Medulla oblongata (tissue), 1 donor: ENCODE data around the gene PFN4.
"Not testable (repeated sequence)": the region's sequence is repeated elsewhere in the genome, so short reads cannot be mapped to it uniquely, and the experiment has no call there.

ENCODE experiments used
- DNase-seq: peaks from one replicate; pipeline ENCODE4 v3.0.0-alpha.2; 2015; ENCODE audit errors: extremely low spot score

PFN4 gene, protein sequence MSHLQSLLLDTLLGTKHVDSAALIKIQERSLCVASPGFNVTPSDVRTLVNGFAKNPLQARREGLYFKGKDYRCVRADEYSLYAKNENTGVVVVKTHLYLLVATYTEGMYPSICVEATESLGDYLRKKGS

DNA sequence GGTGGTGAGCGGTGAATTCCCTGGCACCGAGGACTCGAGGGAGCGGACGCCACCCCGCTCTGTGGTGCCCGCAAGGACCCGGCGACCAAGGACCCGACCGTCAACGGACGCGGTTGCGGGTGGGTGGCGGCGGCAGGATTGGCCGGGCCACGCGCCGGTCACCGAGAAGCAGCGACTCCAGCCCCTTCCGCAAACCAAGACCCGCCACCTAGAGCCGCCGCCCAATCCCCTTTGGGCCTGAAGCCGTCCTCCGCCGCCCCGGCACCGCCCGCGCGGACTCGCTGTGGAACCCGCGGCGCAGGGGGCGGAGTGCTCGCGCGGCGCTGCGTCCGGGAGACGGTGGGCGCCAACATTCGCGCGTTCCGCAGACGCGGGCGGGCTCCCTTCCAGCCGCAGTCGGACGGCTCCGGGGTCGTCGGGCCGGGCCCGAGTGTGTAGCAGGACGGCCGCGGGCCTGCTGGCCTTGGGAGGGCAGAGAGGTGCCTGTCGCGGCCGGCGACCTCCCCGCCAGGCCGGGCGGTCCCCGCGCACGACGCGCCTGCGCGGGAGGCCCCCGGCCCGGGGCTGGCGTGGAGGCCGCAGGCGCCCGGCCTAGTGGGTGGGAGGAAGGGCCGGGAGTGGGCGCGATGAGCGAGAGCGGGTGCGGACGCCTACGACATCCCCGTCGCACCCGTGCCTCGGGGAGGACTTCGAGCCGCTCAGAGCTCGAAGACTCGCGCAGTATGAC is at the start of gene PFN4, which contains the start of gene FAM228B:
PFN4 (minus strand) TSS at position 140 of the 727 bp plus-strand sequence. CDS start 799 bp downstream, outside the sequence.
FAM228B (plus strand) TSS at position 275 of the 727 bp plus-strand sequence. CDS start 893 bp downstream, outside the sequence.
- DNase-seq: peak; percentile 87

DNA sequence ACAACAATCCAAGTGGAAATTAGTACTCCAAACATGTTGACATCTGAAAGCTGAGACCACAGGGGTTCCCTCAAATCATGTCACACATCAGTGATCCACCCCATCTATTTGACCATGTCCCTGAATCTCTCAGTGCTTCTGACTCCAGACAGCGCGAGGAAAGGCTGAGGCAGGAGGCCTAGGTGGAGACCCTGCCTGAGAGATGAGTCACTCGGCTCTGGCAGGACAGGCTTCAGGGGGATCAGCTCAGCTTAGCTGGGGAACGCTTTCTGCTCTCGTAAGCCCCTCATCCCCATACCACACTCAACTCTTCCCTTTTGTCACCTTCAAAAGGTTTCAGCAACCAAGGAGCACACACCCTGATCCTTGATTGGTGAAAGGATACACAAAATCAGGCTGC is 45.9 kb upstream of the PFN4 start:
- no peak for DNase-seq

DNA sequence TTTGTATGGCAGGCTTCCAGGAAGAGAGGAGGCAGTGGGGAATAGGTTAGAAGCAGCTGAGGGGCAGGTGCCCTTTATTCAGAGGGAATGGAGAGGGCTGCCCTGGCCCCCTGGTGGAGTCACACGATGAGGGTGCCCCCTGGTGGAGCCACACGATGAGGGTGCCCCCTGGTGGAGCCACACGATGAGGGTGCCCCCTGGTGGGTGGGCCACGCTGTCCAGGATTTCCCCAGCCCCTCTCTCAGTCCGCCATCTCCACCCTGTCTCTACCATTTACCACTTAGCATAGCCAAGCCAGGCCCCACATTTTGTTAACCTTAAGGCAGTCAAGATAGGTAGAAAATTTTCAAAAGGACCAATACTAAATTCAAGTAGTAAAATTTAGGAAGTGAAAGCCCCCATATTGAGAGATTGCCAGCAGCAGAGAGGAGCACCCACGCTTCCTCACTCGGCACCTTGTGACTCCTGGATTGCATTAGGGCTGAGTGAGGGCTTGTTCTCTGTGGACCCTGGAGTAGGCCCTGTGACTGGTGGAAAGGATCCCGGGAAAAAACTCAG is 41.4 kb upstream of the PFN4 start:
- peak; percentile 69 for DNase-seq

DNA sequence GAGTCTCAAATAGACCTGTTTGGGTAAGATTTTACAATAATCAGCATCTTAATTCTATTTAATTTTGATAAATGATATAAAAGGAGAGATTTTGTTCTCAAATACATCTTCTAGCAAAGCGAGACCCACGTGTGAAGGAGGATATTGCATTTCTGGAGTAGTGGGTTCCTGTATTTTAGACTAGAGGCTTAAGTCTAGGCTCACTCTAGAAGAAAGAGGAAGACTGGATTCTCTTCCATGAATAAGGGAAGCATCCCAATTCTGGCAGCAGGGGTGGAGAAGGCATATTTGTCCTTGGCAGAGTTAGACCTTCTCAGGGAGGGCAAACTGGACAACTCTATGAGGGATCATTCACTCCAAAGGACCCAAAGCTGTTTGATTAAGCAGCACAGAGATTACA is 40.5 kb upstream of the PFN4 start:
- DNase-seq: no peak

DNA sequence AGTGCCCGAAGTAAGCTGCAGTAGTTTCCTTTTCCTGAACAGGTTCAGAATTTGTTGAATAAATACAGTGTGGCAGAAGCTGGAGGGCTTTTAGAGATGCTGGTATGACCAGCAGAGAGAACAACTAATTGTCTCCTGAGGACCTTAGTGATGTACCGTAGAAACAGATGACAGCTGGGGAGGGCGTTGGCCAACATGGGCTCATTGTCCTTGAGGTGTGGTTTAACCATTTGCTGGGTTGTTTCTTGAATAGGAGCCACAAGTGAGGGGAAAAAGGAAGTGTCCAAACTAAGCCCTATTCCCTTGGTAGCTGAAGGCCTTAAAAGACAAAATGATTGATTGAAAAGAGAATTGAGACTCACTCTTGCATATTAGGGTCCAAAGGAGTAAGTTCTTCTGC is 40.1 kb upstream of the PFN4 start:
- DNase-seq: no peak

DNA sequence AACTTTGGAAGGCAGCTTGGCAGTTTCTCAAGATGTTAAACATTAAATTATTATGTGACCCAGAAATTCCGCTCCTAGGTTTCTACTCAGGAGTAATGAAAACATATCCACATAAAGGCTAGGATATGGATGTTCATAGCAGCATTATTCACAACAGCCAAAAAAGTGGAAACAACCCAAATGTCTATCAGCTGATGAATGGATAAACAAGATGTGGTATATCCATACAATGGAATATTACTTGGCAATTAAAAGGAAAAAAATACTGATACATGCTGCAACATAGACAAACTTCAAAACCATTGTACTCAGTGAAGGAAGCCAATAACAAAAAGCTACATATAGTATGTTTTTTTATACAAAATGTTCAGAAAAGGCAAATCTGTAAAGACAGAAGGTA is 39.4 kb upstream of the PFN4 start:
- DNase-seq: no peak

DNA sequence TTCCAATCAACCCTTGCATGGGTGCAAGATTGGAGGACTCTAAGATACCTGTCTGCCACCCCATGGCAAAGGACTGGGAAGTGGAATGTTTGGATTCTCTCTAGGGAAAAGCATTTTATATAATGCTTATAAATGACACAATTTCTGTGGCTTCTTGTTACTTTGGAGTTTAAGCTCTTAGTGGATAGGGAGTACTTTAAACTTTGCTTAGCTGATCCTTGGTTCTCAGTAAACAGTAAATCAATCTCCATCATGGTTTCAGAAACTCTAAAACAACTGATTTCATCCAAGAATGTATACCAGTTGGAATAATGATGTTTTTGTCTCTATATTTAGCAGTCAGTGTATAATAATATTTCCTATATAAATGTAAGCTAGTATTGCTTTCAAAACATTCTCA is 37.6 kb upstream of the PFN4 start:
- no peak for DNase-seq

DNA sequence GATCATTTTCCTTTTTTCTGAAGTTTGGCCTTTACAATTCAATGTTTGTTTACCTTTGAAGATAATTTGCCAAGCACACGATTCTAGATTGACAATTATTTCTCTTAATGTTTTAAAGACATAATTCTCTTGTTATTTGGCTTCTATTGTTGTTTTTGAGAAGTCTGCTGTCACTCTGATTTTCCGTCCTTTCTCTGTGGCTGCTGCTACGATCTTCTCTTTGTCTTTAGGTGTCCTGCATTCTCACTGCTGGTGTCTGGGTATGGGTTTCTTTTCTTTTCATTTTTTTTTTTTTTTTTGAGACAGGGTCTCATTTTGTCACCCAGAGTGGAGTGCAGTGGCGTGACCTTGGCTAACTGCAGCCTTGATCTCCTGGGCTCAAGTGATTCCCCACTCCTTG is 36.6 kb upstream of the PFN4 start:
- DNase-seq: no peak

DNA sequence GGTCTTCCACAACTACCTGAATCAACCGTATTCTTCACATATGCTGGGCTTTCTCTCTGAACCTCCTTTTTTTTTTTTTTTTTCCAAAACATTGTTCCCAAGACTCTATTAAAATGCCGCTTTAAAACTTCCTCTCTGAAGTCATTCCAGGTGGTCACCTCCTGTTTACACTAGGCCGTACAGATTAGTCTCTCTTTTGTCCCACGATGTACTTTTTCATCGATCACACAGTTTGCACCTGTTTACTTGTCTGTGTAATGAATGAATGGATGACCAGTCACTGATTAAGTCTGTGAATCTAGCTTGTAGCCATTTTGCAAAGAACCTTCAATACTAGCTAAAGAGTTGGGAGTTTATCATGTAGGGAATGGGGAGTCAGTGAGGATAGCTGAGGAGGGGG is 35.0 kb upstream of the PFN4 start:
- no peak for DNase-seq

DNA sequence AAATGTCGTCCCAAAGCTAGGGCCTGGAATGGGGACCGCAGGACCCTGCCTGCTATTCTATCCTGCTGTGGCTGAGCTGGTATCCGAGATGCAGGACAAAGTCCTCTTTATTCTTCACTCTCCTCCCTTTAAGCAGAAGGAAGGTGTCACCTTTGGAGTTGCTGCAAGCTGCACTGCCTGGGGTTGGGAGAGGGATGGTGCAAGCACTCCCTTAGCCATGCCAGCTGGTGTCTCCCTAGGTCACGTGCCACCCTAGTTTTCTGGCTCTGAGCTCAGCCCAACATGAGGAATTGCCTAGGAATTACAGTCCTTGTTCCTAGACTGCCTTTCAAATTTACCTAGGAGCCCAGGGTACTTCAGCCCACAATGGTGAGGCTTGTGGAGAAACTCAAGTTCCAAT is 30.3 kb upstream of the PFN4 start:
- peak; percentile 13 for DNase-seq

DNA sequence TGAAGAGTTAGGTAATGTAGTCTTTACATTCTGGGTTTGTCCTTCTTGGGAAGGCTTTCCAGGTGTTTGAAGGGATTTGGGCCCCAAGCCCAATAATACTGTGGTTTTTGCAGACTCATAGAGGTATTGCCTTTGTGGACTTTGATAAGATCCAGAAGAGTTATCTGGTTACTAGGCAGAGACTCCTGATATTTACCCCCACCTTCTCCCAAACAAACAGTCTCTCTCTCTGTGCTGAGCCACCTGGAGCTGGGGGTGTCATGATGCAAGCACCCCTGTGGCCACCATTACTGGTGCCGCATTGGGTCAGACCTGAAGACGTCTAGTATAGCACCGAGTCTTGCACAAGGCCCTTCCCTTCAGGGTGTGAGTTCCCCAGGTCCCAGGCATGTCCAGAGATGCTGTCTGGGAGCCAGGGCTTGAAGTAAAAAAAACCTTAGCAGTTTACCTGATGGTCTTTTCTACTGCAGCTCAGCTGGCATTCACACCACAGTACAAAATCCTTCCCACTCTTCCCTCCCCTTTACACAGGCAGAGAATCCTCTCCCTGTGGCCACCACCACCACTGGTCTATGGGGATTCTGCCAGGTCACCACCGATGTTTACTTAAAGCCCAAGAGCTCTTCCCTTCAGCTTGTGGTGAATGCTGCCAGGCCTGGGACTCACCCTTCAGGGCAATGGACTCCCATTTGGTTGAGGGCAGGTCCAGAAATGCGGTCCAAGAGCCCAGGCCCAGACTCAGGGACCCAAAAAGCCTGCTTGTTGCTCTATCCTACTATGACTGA is 29.5 kb upstream of the PFN4 start:
- no peak for DNase-seq

DNA sequence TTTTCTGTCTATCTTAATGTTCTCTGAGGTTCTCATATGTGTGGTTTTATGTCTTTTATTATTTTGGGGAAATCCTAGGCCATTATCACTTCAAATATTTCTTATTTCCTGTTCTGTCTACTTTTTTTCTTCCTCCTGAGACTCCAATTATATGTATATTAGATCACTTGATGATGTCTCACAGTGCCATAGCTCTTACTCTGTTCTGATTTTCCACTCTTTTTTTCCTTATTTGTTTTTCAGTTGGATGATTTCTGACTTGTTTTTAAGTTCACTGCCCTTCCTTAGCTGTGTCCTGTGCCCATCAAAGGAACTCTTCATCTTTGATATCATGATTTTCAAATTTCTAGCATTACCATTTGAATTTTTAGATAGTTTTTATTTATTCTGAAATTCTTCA is 24.2 kb upstream of the PFN4 start:
- no peak for DNase-seq

DNA sequence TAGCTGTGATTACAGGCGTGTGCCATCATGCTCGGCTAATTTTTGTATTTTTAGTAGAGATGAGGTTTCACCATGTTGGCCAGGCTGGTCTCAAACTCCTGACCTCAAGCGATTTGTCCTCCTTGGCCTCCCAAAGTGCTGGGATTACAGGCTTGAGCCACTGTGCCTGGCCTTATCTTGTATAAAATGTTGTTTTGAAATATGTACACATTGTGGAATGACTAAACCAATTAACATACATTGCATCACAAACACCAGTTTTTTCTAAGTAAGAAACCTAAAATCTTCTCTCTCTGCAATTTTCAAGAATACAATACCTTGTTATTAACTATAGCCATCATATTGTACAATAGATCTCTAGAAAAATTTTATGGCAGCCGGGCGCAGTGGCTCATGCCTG is 17.2 kb upstream of the PFN4 start:
- not testable (repeated sequence) for DNase-seq

DNA sequence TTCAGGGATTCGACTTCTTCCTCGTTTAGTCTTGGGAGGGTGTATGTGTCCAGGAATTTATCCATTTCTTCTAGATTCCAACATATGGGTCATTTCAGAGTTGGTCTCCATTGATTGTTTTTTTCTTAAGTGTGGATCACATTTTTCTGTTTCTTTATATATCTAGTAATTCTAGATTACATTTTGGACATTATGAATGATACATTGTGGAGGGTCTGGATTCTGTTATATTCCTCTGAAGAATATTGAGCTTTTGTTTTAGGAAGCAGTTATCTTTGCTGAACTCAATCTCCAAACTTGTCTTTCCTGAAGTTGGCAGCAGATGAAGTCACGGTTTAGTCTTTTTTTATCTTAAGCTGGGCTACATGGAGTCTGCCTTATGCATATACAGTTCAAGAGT is 9.4 kb upstream of the PFN4 start:
- DNase-seq: no peak

DNA sequence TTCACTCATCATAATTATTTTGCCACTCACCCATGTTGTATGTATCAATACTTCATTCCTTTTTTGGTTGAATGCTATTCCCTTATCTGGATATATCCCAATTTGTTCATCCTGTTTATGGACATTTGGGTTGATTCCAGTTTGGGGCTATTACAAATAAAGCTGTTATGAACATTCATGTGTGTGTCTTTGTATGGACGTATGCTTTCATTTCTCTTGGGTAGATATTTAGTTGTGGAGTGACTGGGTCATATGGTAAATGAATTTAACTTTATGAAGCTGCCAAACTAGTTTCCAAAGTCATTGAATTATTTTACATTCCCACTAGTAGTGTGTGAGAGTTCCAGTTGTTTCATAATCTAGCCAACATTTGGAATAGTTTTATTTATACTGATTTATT is 2.8 kb upstream of the PFN4 start:
- DNase-seq: no peak

DNA sequence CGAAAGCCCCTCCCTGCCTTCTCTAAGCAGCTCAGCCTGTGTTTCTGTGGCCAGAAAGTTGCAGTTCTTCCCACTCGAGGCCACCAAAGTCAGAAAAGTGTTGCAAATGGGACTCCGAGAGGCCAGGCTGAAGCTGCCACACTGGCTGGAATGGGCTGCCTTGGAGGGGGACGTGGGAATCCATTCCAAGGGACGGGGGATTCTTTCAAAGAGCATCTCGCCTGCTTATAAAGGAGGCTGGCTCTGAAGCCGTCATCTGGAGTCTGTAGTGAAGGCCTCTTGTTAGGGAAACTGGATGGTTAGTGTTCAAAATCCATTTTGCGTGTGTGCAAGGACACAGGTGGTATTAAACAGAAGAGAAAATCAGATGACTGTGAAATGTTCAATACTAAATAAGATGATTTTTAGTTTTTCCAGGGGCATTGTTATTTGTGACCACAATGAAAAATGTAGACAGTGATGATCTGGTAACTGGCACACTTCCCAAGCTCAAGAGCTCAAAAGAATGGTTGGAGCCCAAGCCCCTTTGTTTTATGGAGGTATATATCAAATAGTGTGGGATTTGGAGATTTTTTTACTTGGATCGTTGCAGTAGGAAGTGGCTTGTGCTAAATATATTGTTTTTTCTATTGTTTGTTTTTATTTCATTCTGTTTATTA is 917 bp upstream of the PFN4 start:
- peak; percentile 66 for DNase-seq

DNA sequence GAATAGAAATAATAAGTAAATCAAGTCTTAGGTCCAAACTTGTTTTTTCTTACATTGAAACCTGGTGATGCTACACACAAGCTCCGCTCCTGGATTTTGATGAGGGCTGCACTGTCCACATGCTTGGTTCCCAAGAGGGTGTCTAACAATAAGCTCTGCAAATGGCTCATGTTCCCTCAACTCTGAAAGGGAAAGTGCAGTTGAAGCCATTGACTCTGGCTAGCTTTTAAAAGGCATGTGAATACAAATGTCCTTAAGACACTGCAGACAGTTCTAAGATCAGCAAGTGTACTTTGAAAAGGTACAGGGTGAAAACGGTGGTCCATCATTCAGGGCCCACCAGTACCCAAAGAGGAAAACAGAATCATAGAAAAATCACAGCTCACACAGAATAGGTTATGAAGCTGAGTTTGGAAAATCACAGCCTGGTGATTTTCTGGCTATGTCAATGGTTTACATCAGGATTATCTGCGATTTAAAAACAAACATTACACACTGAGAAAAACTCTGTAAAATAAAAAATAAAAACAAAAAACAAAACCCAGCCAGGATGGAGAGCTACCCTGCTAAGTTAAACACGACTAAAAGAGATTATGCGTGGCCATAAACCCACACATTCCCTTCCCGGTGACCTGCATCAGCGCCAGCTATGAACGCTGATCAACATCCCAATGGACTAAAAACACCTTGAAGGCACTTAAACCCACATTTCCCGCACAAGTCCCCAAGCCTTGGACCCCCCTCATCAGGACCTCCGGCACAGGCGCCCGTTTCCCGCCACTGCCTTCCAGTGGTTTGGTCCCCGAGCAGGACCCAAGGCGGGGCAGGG is 554 bp downstream of the PFN4 start:
- DNase-seq: peak; percentile 47

DNA sequence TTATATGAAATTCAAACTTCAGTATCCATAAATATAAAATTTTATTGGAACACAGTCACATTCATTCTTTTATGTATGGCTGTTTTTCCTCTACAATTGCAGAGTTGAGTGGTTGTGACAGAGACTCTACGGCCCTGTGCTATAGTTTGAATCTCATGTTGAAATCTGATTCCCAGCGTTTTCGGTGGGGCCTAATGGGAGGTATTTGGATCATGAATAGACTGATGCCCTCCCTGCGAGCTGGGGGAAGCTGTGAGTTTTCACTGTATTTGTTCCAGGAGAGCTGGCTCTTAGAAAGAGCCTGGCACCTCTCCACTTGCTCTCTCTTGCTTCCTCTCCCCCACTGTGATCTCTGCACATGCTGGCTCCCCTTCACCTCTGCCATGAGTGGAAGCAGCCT is 1.7 kb downstream of the PFN4 start:
- DNase-seq: peak; percentile 14

DNA sequence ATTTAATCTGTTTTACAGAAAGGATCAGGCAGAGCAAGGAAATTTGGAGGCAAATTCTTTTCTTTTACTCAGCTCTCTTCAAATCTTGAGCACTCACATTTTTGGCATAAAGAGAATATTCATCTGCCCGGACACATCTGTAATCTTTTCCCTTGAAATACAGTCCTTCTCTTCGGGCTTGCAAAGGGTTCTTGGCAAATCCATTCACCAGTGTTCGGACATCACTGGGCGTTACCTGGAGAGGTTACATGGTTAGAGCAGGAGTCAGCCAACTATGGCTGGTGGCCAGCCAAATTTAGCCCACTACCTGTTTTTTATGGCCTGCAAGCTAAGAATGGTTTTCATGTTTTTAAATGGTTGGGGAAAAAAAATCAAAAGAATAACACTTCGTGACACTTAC is 2.1 kb downstream of the PFN4 start:
- no peak for DNase-seq

DNA sequence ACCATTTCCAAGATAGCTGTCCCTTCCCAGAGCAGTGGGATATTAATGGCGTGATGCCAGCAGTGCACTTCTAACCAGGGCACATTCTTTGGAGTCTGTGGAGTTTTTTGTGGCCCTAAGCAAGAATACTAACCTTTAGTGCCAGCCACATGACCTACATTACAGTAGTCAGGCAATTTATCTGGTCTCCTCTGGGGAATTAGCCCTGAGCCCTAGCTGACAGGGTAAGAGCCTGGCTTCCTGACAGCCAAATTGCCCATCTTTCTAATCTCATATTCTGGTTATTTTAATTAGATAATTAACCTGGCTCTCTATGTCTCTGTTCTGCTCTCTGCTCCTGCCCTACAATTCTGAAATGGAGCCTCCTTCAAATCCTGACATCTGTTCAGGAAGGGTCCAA is 5.2 kb downstream of the PFN4 start:
- DNase-seq: no peak

DNA sequence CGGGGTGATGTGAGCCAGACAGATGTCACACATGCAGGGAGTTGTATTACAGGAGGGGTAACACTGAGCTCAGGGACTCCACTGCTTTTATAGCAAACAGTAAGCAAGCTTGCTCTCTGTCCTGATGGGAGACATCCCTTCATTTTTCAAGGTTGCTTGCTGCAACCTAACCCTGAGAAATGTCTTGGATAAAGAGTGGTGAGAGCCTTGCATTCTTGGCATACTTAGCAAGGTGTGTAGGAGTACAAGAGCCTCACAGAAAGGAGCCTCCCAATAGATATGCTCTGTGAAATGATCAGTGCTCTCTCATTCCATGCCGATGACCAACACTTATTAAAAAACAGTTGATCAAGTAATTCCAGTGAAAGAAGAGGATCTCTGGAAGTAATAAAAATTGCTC is 8.1 kb downstream of the PFN4 start:
- DNase-seq: no peak
